K562 (cell line): ENCODE measurements around the gene LRRC4C. TPM values are rescaled to one million over a fixed set of nuclear protein-coding genes. Genes with fewer than 3 reads are reported as not detected.

Source experiments
- L3MBTL2 ChIP-seq: fragments of 450-650 bp; IDR thresholded peaks from 2 replicates; pipeline ENCODE4 v1.6.1; 2016; ENCODE audit warnings: mild to moderate bottlenecking, moderate library complexity
- POLR2A ChIP-seq: fragments of 450-650 bp; conservative IDR thresholded peaks from 2 replicates; pipeline ENCODE4 v1.6.1; 2016
- RBM25 ChIP-seq: fragments of 200-400 bp; formaldehyde crosslinking; IDR thresholded peaks from 2 replicates; pipeline ENCODE4 v1.6.1; 2018; ENCODE audit warnings: low read length, low read depth, moderate library complexity; ENCODE audit not compliant: severe bottlenecking
- XRCC3 ChIP-seq: fragments of 450-650 bp; IDR thresholded peaks from 2 replicates; pipeline ENCODE4 v1.6.1; 2017; ENCODE audit warnings: mild to moderate bottlenecking, moderate library complexity
- ZNF134 ChIP-seq: fragments of 250-450 bp; sonication (Bioruptor Pico); conservative IDR thresholded peaks from 2 replicates; pipeline ENCODE4 v1.4.0; 2020
- polyA plus RNA-seq, 8 experiments: library from polyadenylated mRNA; depleted of rRNA in 4 of 8; stranded (reverse) in 5 of 8; unstranded in 3 of 8; fragments of >200 nt; fragmentation: Nextera tagmentation in 2 of 8; fragmentation: Illumina TruSeq in 1 of 8; extraction: Ambion mirVana in 2 of 8; extraction: Trizol in 1 of 8; gene quantifications; 2 replicates each; pipeline versions ENCODE4 v1.2.1 to v1.2.3, GENCODE V29; 2011 to 2014; ENCODE audit warnings: inconsistent platforms in 1 of 8, missing spikeins in 1 of 8
- total RNA-seq, 7 experiments: library from RNA; depleted of rRNA in 6 of 7; stranded (reverse); fragments of >200 nt in 6 of 7; fragmentation: Illumina TruSeq in 2 of 7; extraction: Trizol in 2 of 7; gene quantifications; 2 replicates each; pipeline versions ENCODE4 v1.2.1 to v1.2.3, GENCODE V29; 2011 to 2021; ENCODE audit warnings: low replicate concordance in 1 of 7
- TF ChIP-seq, protein P1 (sequence below): fragments of 200-600 bp; sonication (generic); IDR thresholded peaks from one replicate; pipeline ENCODE4 v1.6.1; 2012; ENCODE audit warnings: mild to moderate bottlenecking, low read depth, low read length, inconsistent platforms
- TF ChIP-seq, protein P2 (sequence below): sonication (generic); formaldehyde crosslinking; IDR thresholded peaks from 2 replicates; pipeline ENCODE4 v1.8.1; 2022; ENCODE audit warnings: missing genetic modification reagents
- TF ChIP-seq, protein P3 (sequence below): fragments of 200-800 bp; sonication (Bioruptor generic); IDR thresholded peaks from 2 replicates; pipeline ENCODE4 v1.6.1; 2017; ENCODE audit warnings: missing genetic modification characterization, missing compliant biosample characterization

LRRC4C gene
- total and polyA plus RNA-seq, 9 of the 15 experiments (the other 6 are each of a cell fraction or from before 2014, with no cell fraction given) = not detected

DNA sequence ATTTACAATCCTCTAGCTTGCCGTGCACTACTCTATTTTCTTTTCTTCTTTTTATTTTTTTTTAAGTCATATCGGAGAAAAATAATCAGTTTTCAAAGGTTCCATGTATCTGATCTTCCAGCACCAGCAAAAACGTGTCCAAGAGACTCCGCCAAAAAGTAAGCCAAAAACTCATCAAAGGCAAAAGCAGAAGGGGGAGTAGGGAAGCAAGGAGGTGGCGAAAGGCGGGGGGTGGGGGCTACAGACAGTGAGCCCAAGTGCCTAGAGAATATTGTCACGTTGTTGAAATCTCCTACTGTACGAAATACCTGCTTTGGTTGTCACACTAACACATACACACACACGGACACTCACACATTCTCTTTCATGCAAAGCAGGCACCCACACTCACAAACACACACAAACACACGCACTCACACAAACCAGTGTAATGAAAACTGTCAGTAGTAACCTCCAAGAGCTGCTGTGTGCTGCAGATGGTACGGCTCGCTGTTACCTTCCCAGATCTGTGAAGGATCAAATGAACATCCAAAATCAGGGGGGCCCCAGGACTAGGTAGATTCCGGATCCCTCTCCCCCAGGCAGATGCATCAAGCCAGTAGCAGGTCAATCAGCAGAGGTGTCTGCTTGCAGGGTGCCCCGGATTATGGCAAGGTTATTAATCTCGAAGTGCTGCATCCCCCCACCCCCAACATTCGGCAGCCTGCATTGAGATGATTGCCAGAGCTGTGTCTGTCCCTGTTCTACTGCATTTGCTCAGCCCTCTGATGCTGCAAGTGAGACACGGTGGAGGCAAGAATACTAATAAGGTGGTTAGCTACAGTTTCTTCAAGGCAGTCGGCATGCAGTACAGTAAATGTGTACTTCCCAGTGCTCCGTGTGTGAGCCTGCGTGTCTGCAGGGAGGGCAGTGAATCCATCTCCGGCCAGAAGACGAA, at the start of gene LRRC4C (continued):
- TF ChIP-seq, protein P1, sequence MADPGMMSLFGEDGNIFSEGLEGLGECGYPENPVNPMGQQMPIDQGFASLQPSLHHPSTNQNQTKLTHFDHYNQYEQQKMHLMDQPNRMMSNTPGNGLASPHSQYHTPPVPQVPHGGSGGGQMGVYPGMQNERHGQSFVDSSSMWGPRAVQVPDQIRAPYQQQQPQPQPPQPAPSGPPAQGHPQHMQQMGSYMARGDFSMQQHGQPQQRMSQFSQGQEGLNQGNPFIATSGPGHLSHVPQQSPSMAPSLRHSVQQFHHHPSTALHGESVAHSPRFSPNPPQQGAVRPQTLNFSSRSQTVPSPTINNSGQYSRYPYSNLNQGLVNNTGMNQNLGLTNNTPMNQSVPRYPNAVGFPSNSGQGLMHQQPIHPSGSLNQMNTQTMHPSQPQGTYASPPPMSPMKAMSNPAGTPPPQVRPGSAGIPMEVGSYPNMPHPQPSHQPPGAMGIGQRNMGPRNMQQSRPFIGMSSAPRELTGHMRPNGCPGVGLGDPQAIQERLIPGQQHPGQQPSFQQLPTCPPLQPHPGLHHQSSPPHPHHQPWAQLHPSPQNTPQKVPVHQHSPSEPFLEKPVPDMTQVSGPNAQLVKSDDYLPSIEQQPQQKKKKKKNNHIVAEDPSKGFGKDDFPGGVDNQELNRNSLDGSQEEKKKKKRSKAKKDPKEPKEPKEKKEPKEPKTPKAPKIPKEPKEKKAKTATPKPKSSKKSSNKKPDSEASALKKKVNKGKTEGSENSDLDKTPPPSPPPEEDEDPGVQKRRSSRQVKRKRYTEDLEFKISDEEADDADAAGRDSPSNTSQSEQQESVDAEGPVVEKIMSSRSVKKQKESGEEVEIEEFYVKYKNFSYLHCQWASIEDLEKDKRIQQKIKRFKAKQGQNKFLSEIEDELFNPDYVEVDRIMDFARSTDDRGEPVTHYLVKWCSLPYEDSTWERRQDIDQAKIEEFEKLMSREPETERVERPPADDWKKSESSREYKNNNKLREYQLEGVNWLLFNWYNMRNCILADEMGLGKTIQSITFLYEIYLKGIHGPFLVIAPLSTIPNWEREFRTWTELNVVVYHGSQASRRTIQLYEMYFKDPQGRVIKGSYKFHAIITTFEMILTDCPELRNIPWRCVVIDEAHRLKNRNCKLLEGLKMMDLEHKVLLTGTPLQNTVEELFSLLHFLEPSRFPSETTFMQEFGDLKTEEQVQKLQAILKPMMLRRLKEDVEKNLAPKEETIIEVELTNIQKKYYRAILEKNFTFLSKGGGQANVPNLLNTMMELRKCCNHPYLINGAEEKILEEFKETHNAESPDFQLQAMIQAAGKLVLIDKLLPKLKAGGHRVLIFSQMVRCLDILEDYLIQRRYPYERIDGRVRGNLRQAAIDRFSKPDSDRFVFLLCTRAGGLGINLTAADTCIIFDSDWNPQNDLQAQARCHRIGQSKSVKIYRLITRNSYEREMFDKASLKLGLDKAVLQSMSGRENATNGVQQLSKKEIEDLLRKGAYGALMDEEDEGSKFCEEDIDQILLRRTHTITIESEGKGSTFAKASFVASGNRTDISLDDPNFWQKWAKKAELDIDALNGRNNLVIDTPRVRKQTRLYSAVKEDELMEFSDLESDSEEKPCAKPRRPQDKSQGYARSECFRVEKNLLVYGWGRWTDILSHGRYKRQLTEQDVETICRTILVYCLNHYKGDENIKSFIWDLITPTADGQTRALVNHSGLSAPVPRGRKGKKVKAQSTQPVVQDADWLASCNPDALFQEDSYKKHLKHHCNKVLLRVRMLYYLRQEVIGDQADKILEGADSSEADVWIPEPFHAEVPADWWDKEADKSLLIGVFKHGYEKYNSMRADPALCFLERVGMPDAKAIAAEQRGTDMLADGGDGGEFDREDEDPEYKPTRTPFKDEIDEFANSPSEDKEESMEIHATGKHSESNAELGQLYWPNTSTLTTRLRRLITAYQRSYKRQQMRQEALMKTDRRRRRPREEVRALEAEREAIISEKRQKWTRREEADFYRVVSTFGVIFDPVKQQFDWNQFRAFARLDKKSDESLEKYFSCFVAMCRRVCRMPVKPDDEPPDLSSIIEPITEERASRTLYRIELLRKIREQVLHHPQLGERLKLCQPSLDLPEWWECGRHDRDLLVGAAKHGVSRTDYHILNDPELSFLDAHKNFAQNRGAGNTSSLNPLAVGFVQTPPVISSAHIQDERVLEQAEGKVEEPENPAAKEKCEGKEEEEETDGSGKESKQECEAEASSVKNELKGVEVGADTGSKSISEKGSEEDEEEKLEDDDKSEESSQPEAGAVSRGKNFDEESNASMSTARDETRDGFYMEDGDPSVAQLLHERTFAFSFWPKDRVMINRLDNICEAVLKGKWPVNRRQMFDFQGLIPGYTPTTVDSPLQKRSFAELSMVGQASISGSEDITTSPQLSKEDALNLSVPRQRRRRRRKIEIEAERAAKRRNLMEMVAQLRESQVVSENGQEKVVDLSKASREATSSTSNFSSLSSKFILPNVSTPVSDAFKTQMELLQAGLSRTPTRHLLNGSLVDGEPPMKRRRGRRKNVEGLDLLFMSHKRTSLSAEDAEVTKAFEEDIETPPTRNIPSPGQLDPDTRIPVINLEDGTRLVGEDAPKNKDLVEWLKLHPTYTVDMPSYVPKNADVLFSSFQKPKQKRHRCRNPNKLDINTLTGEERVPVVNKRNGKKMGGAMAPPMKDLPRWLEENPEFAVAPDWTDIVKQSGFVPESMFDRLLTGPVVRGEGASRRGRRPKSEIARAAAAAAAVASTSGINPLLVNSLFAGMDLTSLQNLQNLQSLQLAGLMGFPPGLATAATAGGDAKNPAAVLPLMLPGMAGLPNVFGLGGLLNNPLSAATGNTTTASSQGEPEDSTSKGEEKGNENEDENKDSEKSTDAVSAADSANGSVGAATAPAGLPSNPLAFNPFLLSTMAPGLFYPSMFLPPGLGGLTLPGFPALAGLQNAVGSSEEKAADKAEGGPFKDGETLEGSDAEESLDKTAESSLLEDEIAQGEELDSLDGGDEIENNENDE = no peak
- TF ChIP-seq ZNF134 (CRISPR knock-in tag) (no peak), XRCC3 (no peak), RBM25 (no peak), L3MBTL2 (no peak), POLR2A (no peak)
- TF ChIP-seq, protein P2, sequence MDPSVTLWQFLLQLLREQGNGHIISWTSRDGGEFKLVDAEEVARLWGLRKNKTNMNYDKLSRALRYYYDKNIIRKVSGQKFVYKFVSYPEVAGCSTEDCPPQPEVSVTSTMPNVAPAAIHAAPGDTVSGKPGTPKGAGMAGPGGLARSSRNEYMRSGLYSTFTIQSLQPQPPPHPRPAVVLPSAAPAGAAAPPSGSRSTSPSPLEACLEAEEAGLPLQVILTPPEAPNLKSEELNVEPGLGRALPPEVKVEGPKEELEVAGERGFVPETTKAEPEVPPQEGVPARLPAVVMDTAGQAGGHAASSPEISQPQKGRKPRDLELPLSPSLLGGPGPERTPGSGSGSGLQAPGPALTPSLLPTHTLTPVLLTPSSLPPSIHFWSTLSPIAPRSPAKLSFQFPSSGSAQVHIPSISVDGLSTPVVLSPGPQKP = no peak
- TF ChIP-seq, protein P3, sequence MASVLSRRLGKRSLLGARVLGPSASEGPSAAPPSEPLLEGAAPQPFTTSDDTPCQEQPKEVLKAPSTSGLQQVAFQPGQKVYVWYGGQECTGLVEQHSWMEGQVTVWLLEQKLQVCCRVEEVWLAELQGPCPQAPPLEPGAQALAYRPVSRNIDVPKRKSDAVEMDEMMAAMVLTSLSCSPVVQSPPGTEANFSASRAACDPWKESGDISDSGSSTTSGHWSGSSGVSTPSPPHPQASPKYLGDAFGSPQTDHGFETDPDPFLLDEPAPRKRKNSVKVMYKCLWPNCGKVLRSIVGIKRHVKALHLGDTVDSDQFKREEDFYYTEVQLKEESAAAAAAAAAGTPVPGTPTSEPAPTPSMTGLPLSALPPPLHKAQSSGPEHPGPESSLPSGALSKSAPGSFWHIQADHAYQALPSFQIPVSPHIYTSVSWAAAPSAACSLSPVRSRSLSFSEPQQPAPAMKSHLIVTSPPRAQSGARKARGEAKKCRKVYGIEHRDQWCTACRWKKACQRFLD (CRISPR knock-in tag) = no peak
